MM.1S (cell line): Measurements from ENCODE around the gene GMPR.

ENCODE experiments used
- DNase-seq: peaks from one replicate; pipeline ENCODE4 v3.0.0-alpha.2; 2015
- H2AFZ ChIP-seq: fragments of 300-600 bp; sonication (generic); 2 replicates; pipeline ENCODE4 v1.6.0; 2016; ENCODE audit warnings: antibody characterized with exemption, low read length
- H3F3A ChIP-seq: fragments of 300-600 bp; sonication (generic); 2 replicates; pipeline ENCODE4 v1.6.1; 2016; ENCODE audit warnings: mild to moderate bottlenecking, antibody characterized with exemption, low read length, moderate library complexity, mixed read lengths; ENCODE audit not compliant: insufficient read depth
- H3K27ac ChIP-seq: fragments of 300-600 bp; sonication (generic); 2 replicates; pipeline ENCODE4 v1.5.1; 2016; ENCODE audit warnings: mild to moderate bottlenecking, low read length
- H3K27me3 ChIP-seq: fragments of 300-600 bp; sonication (generic); replicated peaks from 2 replicates; pipeline ENCODE4 v1.6.0; 2016; ENCODE audit warnings: low read length; ENCODE audit not compliant: insufficient read depth
- H3K36me3 ChIP-seq: fragments of 300-600 bp; sonication (generic); replicated peaks from 2 replicates; pipeline ENCODE4 v1.6.1; 2016; ENCODE audit warnings: mild to moderate bottlenecking, low read length, mixed read lengths; ENCODE audit not compliant: insufficient read depth
- H3K4me1 ChIP-seq: fragments of 300-600 bp; sonication (generic); 2 replicates; pipeline ENCODE4 v1.6.1; 2016; ENCODE audit warnings: low read length, mixed read lengths
- H3K4me2 ChIP-seq: fragments of 300-600 bp; sonication (generic); 2 replicates; pipeline ENCODE4 v1.6.0; 2016; ENCODE audit warnings: low read depth, low read length
- H3K4me3 ChIP-seq: fragments of 300-600 bp; sonication (generic); 2 replicates; pipeline ENCODE4 v1.5.1; 2016; ENCODE audit warnings: low read length, mixed read lengths
- H3K79me2 ChIP-seq: fragments of 300-600 bp; sonication (generic); 2 replicates; pipeline ENCODE4 v1.6.1; 2016; ENCODE audit warnings: mixed run types, low read length, mixed read lengths
- H3K9ac ChIP-seq: fragments of 300-600 bp; sonication (generic); 2 replicates; pipeline ENCODE4 v1.6.1; 2016; ENCODE audit warnings: low read length, mixed read lengths
- H3K9me2 ChIP-seq: fragments of 300-600 bp; sonication (generic); replicated peaks from 2 replicates; pipeline ENCODE4 v1.6.1; 2016; ENCODE audit warnings: mild to moderate bottlenecking, low read length, mixed read lengths; ENCODE audit not compliant: insufficient read depth
- H3K9me3 ChIP-seq: fragments of 300-600 bp; sonication (generic); replicated peaks from 2 replicates; pipeline ENCODE4 v1.6.1; 2016; ENCODE audit warnings: mild to moderate bottlenecking, low read length, mixed read lengths; ENCODE audit not compliant: insufficient read depth
- H4K20me1 ChIP-seq: fragments of 300-600 bp; sonication (generic); 2 replicates; pipeline ENCODE4 v1.6.1; 2016; ENCODE audit warnings: mild to moderate bottlenecking, low read length, moderate library complexity, mixed read lengths; ENCODE audit not compliant: insufficient read depth
- CTCF ChIP-seq: fragments of 300-600 bp; sonication (generic); IDR thresholded peaks from 2 replicates; pipeline ENCODE4 v1.5.1; 2016; ENCODE audit warnings: antibody characterized with exemption, low read length, mixed read lengths
- EZH2 ChIP-seq: fragments of 300-600 bp; sonication (generic); optimal IDR thresholded peaks from 2 replicates; pipeline ENCODE3; 2017; ENCODE audit warnings: low read depth, mild to moderate bottlenecking, antibody characterized with exemption, low read length, mixed read lengths
- EZH2phosphoT487 ChIP-seq: fragments of 300-600 bp; sonication (generic); IDR thresholded peaks from 2 replicates; pipeline ENCODE4 v1.6.1; 2018; ENCODE audit warnings: antibody characterized with exemption, low read length

The GMPR gene

GRCh38 chr6:16279243-16279642, 40.9 kb downstream of the GMPR start:
- no peaks in the 10 kb centered on the region for H3K36me3 ChIP-seq
- H3K4me1 ChIP-seq, result peaks cover 8% of the 10 kb centered on the region; the same call in 1 of the 2 replicates
- H3K27me3 ChIP-seq, result no peaks in the 10 kb centered on the region
- no peak overlapping the region for H3K4me3 ChIP-seq
- no peak overlapping the region for H3K4me2 ChIP-seq
- no peak overlapping the region for H3K9ac ChIP-seq
- no peaks in the 10 kb centered on the region for H3K79me2 ChIP-seq
- no peaks in the 10 kb centered on the region for H3K9me3 ChIP-seq
- no peak overlapping the region for H2AFZ ChIP-seq
- no peak overlapping the region for H3K27ac ChIP-seq
- no peak for DNase-seq
- H3F3A ChIP-seq, result no peaks in the 10 kb centered on the region
- TF ChIP-seq EZH2 (no peak), EZH2phosphoT487 (no peak), CTCF (no peak)
- no peaks in the 10 kb centered on the region for H3K9me2 ChIP-seq
- H4K20me1 ChIP-seq, result no peaks in the 10 kb centered on the region

DNA sequence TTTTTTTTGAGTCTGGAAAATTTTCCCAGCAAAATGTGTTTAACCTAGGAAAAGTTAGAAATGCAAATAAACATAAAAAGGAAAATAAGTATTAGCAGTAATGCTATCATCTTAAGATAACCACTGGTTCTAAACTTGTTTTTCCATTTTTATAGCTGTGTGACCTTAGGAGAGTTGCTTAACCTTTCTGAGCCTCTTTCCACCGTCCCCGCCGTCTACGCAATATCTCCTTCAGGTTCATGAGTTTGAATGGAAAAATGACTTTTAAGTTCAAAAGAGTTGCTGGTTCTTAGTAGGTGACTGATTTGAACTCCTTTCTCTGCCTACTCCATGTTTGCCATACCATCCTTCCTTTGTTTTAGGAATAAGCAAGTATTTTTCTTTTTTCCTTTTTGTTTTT, 44.0 kb downstream of the GMPR start:
- Histone ChIP-seq H3K4me3 (no peak overlapping the region), H3K4me2 (no peak overlapping the region), H3K9me2 (no peaks in the 10 kb centered on the region), H3K9me3 (no peaks in the 10 kb centered on the region), H3K27ac (no peak overlapping the region), H3K79me2 (no peaks in the 10 kb centered on the region), H4K20me1 (no peaks in the 10 kb centered on the region), H3K27me3 (no peaks in the 10 kb centered on the region), H3F3A (no peaks in the 10 kb centered on the region), H2AFZ (no peak overlapping the region), H3K36me3 (no peaks in the 10 kb centered on the region), H3K4me1 (peaks cover 8% of the 10 kb centered on the region; the same call in 1 of the 2 replicates), H3K9ac (no peak overlapping the region)
- TF ChIP-seq EZH2phosphoT487 (no peak), CTCF (no peak), EZH2 (no peak)
- no peak for DNase-seq

- no peaks in the 10 kb centered on the region for H4K20me1 ChIP-seq
- no peak for TF ChIP-seq EZH2phosphoT487
- no peak for TF ChIP-seq EZH2
- no peak for TF ChIP-seq CTCF
- no peak overlapping the region for H3K4me3 ChIP-seq
- H3F3A ChIP-seq, result no peaks in the 10 kb centered on the region
- H3K9me3 ChIP-seq, result no peaks in the 10 kb centered on the region
- H3K4me2 ChIP-seq, result no peak overlapping the region
- H3K4me1 ChIP-seq, result no peaks in the 10 kb centered on the region
- no peak overlapping the region for H3K9ac ChIP-seq
- H3K27me3 ChIP-seq, result no peaks in the 10 kb centered on the region
- no peaks in the 10 kb centered on the region for H3K36me3 ChIP-seq
- no peaks in the 10 kb centered on the region for H3K79me2 ChIP-seq
- H2AFZ ChIP-seq, result no peak overlapping the region
- DNase-seq, result no peak
- H3K27ac ChIP-seq, result no peak overlapping the region
- no peaks in the 10 kb centered on the region for H3K9me2 ChIP-seq
These were observed 46.1 kb downstream of the GMPR start for GRCh38 chr6:16284472-16284871.
